ENCODE results near the gene HES7. TPM values are rescaled to one million over a fixed set of nuclear protein-coding genes. Genes with fewer than 3 reads are reported as not detected.

Gene HES7
- total RNA-seq, 1 experiment from 2014 or later, result 3.1 TPM

- 0 out of 2 replicates have a peak, but pooled peaks have one; percentile 36 for TF ChIP-seq PRDM15 (CRISPR knock-in tag; IDR thresholded peaks at IDR 0.05)
- no peak; the same call in 1 of the 2 replicates for TF ChIP-seq ZNF219 (CRISPR knock-in tag; IDR thresholded peaks at IDR 0.05; ENCODE audit: borderline replicate concordance)
- no peak for TF ChIP-seq IRF1 (CRISPR knock-in tag; IDR thresholded peaks at IDR 0.05)
- no peak for TF ChIP-seq ZNF512 (CRISPR knock-in tag; IDR thresholded peaks at IDR 0.05; ENCODE audit: borderline replicate concordance)
- no peak for TF ChIP-seq CBFB (CRISPR knock-in tag; IDR thresholded peaks at IDR 0.05; ENCODE audit: low read depth)
- no peak for TF ChIP-seq STAT6 (CRISPR knock-in tag; conservative IDR thresholded peaks at IDR 0.05; ENCODE audit: low read depth)
- TF ChIP-seq MAX (CRISPR knock-in tag; IDR thresholded peaks at IDR 0.05), result peak; percentile 60; the same call in 1 of the 2 replicates
- TF ChIP-seq TCF7 (CRISPR knock-in tag; IDR thresholded peaks at IDR 0.05; ENCODE audit: low read depth), result no peak
- TF ChIP-seq ARID4B (CRISPR knock-in tag; IDR thresholded peaks at IDR 0.05; ENCODE audit: borderline replicate concordance), result peak; percentile 87; the same call in 1 of the 2 replicates
- no peak for TF ChIP-seq ZNF671 (CRISPR knock-in tag; IDR thresholded peaks at IDR 0.05)
These were observed 2.1 kb downstream of the HES7 start (continued) for GRCh38 chr17:8121681-8122421.

- peaks cover 17% of the 10 kb centered on the region for H3K4me1 Mint-ChIP-seq
- no peak for ATAC-seq
- CTCF ChIA-PET, result interaction anchor here (0.8 to 9.8 kb wide), 8 partner anchors 13 to 179 kb away, joined by 3 to 118 read pairs (median 11); partner anchors contain the start of gene AURKB
- TF ChIP-seq STAT6 (CRISPR knock-in tag; conservative IDR thresholded peaks at IDR 0.05; ENCODE audit: low read depth) (no peak), GABPB1 (CRISPR knock-in tag; IDR thresholded peaks at IDR 0.05) (no peak), USF1 (CRISPR knock-in tag; IDR thresholded peaks at IDR 0.05) (no peak), ZNF671 (CRISPR knock-in tag; IDR thresholded peaks at IDR 0.05) (no peak), CDX4 (CRISPR knock-in tag; IDR thresholded peaks at IDR 0.05; ENCODE audit: borderline replicate concordance) (no peak), TCF7 (CRISPR knock-in tag; IDR thresholded peaks at IDR 0.05; ENCODE audit: low read depth) (no peak), ATF3 (CRISPR knock-in tag; conservative IDR thresholded peaks at IDR 0.05) (no peak), ZNF232 (CRISPR knock-in tag; IDR thresholded peaks at IDR 0.05) (no peak)
These were observed 2.6 kb downstream of the HES7 start for GRCh38 chr17:8121407-8121680.

More at GRCh38 chr17:8121407-8121680, 2.6 kb downstream of the HES7 start:
- Mint-ChIP-seq H3K36me3 (no peaks in the 10 kb centered on the region), H3K27me3 (ENCODE audit: low read depth) (peaks cover 73% of the 10 kb centered on the region), H3K4me3 (peak overlapping the region; percentile 85), H3K27ac (no peak overlapping the region), H3K9me3 (no peaks in the 10 kb centered on the region)
- POLR2A ChIA-PET, result interaction anchor here (1.0 kb wide), 1 partner anchor 42 kb away, joined by 3 read pairs; no protein-coding TSS in a partner anchor
- DNase-seq (ENCODE audit: low spot score), result no peak
